CD4-positive, alpha-beta T cell (primary cell): ENCODE results near the gene SEPHS2. TPM values are rescaled to one million over a fixed set of nuclear protein-coding genes. Genes with fewer than 3 reads are reported as not detected.

Experiments used
- ATAC-seq: fragments of 200-7000 bp; cut with Tn5 transposase; one replicate; pipeline ENCODE4 v1.10.0; 2022; ENCODE audit warnings: mild to moderate bottlenecking; ENCODE audit not compliant: poor library complexity
- CTCF ChIA-PET: fragments of 350-600 bp; sonication (Branson Sonifier 250); formaldehyde crosslinking; loops from one replicate; lab custom pipeline; 2021; ENCODE audit warnings: antibody characterized with exemption, inconsistent platforms; lab: Charles Lee
- POLR2A ChIA-PET: fragments of 350-600 bp; sonication (Branson Sonifier 250); formaldehyde crosslinking; loops from one replicate; lab custom pipeline; 2021; ENCODE audit warnings: antibody characterized with exemption, inconsistent platforms; lab: Charles Lee
- DNase-seq, 14 experiments: peaks; one replicate each; pipeline ENCODE4 v3.0.0-alpha.2; 2013 to 2020; ENCODE audit warnings: mixed read lengths in 2 of 14
- H3K27ac ChIP-seq, 2 donors: one replicate each; pipeline versions ENCODE4 v1.5.1 to v1.7.0; 2013; ENCODE audit warnings: low read length in 2 of 2, low read depth in 1 of 2, mild to moderate bottlenecking in 1 of 2
- H3K27me3 ChIP-seq, 2 experiments: 1 replicate in 1 of 2; 2 replicates in 1 of 2; pipeline versions ENCODE4 v1.6.1 to v1.7.0; 2013; ENCODE audit warnings: low read length in 2 of 2, control low read depth in 1 of 2, mild to moderate bottlenecking in 1 of 2, moderate library complexity in 1 of 2; ENCODE audit not compliant: insufficient read depth in 2 of 2, control insufficient read depth in 1 of 2
- H3K36me3 ChIP-seq: one replicate; pipeline ENCODE4 v1.6.1; 2013; ENCODE audit warnings: low read length, control low read depth; ENCODE audit not compliant: insufficient read depth
- H3K4me1 ChIP-seq: one replicate; pipeline ENCODE4 v1.6.1; 2013; ENCODE audit warnings: low read length, control low read depth; ENCODE audit not compliant: insufficient read depth
- H3K4me3 ChIP-seq: one replicate; pipeline ENCODE4 v1.5.1; 2013; ENCODE audit warnings: mild to moderate bottlenecking, low read length, moderate library complexity
- H3K9me3 ChIP-seq, 2 experiments: 1 replicate in 1 of 2; 2 replicates in 1 of 2; pipeline versions ENCODE4 v1.6.1 to v1.7.0; 2013; ENCODE audit warnings: low read length in 2 of 2, mild to moderate bottlenecking in 2 of 2, control low read depth in 1 of 2, moderate library complexity in 1 of 2; ENCODE audit not compliant: control insufficient read depth in 1 of 2, insufficient read depth in 1 of 2
- H3K27ac Mint-ChIP-seq: one replicate; pipeline ENCODE4 v1.8.0; 2020; ENCODE audit warnings: mixed read lengths
- H3K27me3 Mint-ChIP-seq: one replicate; pipeline ENCODE4 v1.8.0; 2021; ENCODE audit warnings: mixed read lengths
- H3K36me3 Mint-ChIP-seq: one replicate; pipeline ENCODE4 v1.8.0; 2021; ENCODE audit warnings: low read depth, mixed read lengths
- H3K4me1 Mint-ChIP-seq: one replicate; pipeline ENCODE4 v1.8.0; 2021; ENCODE audit warnings: low read depth, mixed read lengths
- H3K4me3 Mint-ChIP-seq: one replicate; pipeline ENCODE4 v1.8.0; 2020; ENCODE audit warnings: mild to moderate bottlenecking, mixed read lengths
- H3K9me3 Mint-ChIP-seq: one replicate; pipeline ENCODE4 v1.8.0; 2020; ENCODE audit warnings: mixed read lengths
- CTCF ChIP-seq: fragments of 200-600 bp; IDR thresholded peaks from one replicate; pipeline ENCODE4 v1.8.0; 2022; ENCODE audit warnings: antibody characterized with exemption, mild to moderate bottlenecking
- intact Hi-C, 2 experiments: fragments of 100-400 bp; cut with DNase I in 1 of 2; cut with micrococcal nuclease in 1 of 2; formaldehyde crosslinking; loops; one replicate each; pipeline versions ENCODE4 v1.15.1 to v1.9.0; 2023 to 2025; cut with DNase I, micrococcal nuclease
- total RNA-seq, 174 experiments: library from RNA in 2 of 174; stranded (reverse) in 2 of 174; gene quantifications; one replicate each; pipeline ENCODE4 v1.2.3 and lab custom pipeline; 2021 to 2026

Gene SEPHS2
- total RNA-seq, 2 experiments from 2014 or later, result 25.4 to 25.9 TPM

GRCh38 chr16:30395992-30396585 lies 49.6 kb downstream of the SEPHS2 start:
- no peak for ATAC-seq
- no peaks in the 10 kb centered on the region for H3K9me3 Mint-ChIP-seq
- intact Hi-C loops, result loop anchor here in 1 of 2 experiments (1.0 kb wide), 1 partner anchor 13 kb away; no protein-coding TSS in a partner anchor
- Histone ChIP-seq H3K27ac (peak overlapping the region; percentile 5 to 56), H3K36me3 (peaks cover 19% of the 10 kb centered on the region), H3K4me1 (peaks cover 53% of the 10 kb centered on the region), H3K9me3 (no peaks in the 10 kb centered on the region), H3K27me3 (no peaks in the 10 kb centered on the region), H3K4me3 (peak overlapping the region; percentile 86)
- H3K27ac Mint-ChIP-seq, result peak overlapping the region; percentile 34
- no peaks in the 10 kb centered on the region for H3K27me3 Mint-ChIP-seq
- peaks cover 13% of the 10 kb centered on the region for H3K36me3 Mint-ChIP-seq
- TF ChIP-seq CTCF, result no peak
- POLR2A ChIA-PET, result interaction anchor here (0.9 to 9.0 kb wide), 8 partner anchors 10 to 211 kb away, joined by 3 to 147 read pairs (median 6); partner anchors contain the start of genes SEPTIN1 and ZNF771
- CTCF ChIA-PET, result interaction anchor here (0.8 to 2.6 kb wide), 5 partner anchors 11 to 22 kb away, joined by 3 to 18 read pairs (median 3); partner anchors contain the start of genes SEPTIN1 and ZNF771
- DNase-seq, result no peak
- peaks cover 47% of the 10 kb centered on the region for H3K4me1 Mint-ChIP-seq
- H3K4me3 Mint-ChIP-seq, result peak overlapping the region; percentile 82

- no peaks in the 10 kb centered on the region for H3K27me3 ChIP-seq
- DNase-seq, result peak in 11 of 14 experiments; percentile 45 to 80 (median 56)
- H3K9me3 ChIP-seq, result no peaks in the 10 kb centered on the region
- intact Hi-C loops, result loop anchor here in 1 of 2 experiments (1.0 kb wide), 1 partner anchor 12 kb away; no protein-coding TSS in a partner anchor
- ATAC-seq, result peak; percentile 64
- H3K4me3 ChIP-seq, result peak within 1 kb of the TSS; percentile 86
- no peak for TF ChIP-seq CTCF
- H3K4me1 ChIP-seq, result peaks cover 46% of the 10 kb centered on the region
- peak within 1 kb of the TSS; percentile 34 to 56 for H3K27ac ChIP-seq
- Mint-ChIP-seq H3K27me3 (no peaks in the 10 kb centered on the region), H3K36me3 (peaks cover 13% of the 10 kb centered on the region), H3K4me3 (peak within 1 kb of the TSS; percentile 90), H3K9me3 (no peaks in the 10 kb centered on the region), H3K27ac (peak within 1 kb of the TSS; percentile 57), H3K4me1 (peaks cover 42% of the 10 kb centered on the region)
- ChIA-PET CTCF (interaction anchor here (0.7 to 2.6 kb wide), 7 partner anchors 9 to 25 kb away, joined by 3 to 18 read pairs (median 5); partner anchors contain the start of genes SEPTIN1, TBC1D10B and ZNF771), POLR2A (interaction anchor here (0.6 to 9.0 kb wide), 11 partner anchors 9 to 342 kb away, joined by 3 to 147 read pairs (median 5); partner anchors contain the start of genes SEPTIN1, TBC1D10B and ZNF771)
- peaks cover 19% of the 10 kb centered on the region for H3K36me3 ChIP-seq
Observed at GRCh38 chr16:30395155-30395991, 50.3 kb downstream of the SEPHS2 start, which contains the start of gene ZNF48. Gene ZNF48, plus strand, starts transcription at chr16:30395420. Its CDS starts 375 bp downstream, at chr16:30395795.

- intact Hi-C loops, result loop anchor here in 1 of 2 experiments (1.0 kb wide), 1 partner anchor 11 kb away; no protein-coding TSS in a partner anchor
- H3K27me3 ChIP-seq, result no peaks in the 10 kb centered on the region
- H3K4me3 Mint-ChIP-seq, result peak overlapping the region; percentile 90
- ChIA-PET CTCF (interaction anchor here (0.7 to 2.6 kb wide), 6 partner anchors 8 to 24 kb away, joined by 3 to 18 read pairs (median 6); partner anchors contain the start of genes SEPTIN1, TBC1D10B and ZNF771), POLR2A (interaction anchor here (0.6 to 9.0 kb wide), 8 partner anchors 13 to 341 kb away, joined by 3 to 147 read pairs (median 10); partner anchors contain the start of genes SEPTIN1, TBC1D10B and ZNF771)
- TF ChIP-seq CTCF, result no peak
- peak overlapping the region; percentile 57 for H3K27ac Mint-ChIP-seq
- peak overlapping the region; percentile 86 for H3K4me3 ChIP-seq
- H3K27ac ChIP-seq, result peak overlapping the region; percentile 34 to 56
- DNase-seq, result no peak
- no peaks in the 10 kb centered on the region for H3K27me3 Mint-ChIP-seq
- peaks cover 19% of the 10 kb centered on the region for H3K36me3 ChIP-seq
- peaks cover 35% of the 10 kb centered on the region for H3K4me1 Mint-ChIP-seq
- ATAC-seq, result no peak
- H3K9me3 ChIP-seq, result no peaks in the 10 kb centered on the region
- H3K4me1 ChIP-seq, result peaks cover 39% of the 10 kb centered on the region
- no peaks in the 10 kb centered on the region for H3K9me3 Mint-ChIP-seq
- peaks cover 9% of the 10 kb centered on the region for H3K36me3 Mint-ChIP-seq
Observed at GRCh38 chr16:30394592-30395154, 51.0 kb downstream of the SEPHS2 start.
